Gastroesophageal sphincter (tissue), 4 donors: ENCODE data around the gene PPP6R3. TPM values are rescaled to one million over a fixed set of nuclear protein-coding genes. Genes with fewer than 3 reads are reported as not detected.

ENCODE experiments used
- ATAC-seq: fragments of 150-250 bp; one replicate; pipeline ENCODE4 v1.9.1; 2016; ENCODE audit warnings: mild to moderate bottlenecking, moderate library complexity
- H3K27ac ChIP-seq, 4 donors: fragments of 200-600 bp; sonication (generic) in 3 of 4; 1 replicate in 3 of 4; 2 replicates in 1 of 4; pipeline ENCODE4 v1.5.1; 2016 to 2019
- H3K27me3 ChIP-seq: fragments of 200-600 bp; sonication (generic); one replicate; pipeline ENCODE4 v1.5.1; 2019
- H3K36me3 ChIP-seq, 2 donors: fragments of 200-600 bp; sonication (generic); one replicate each; pipeline ENCODE4 v1.5.1; 2019; ENCODE audit warnings: control low read depth in 1 of 2
- H3K4me1 ChIP-seq, 3 donors: fragments of 200-600 bp; sonication (generic); 1 replicate in 2 of 3; 2 replicates in 1 of 3; pipeline ENCODE4 v1.5.1; 2016 to 2019; ENCODE audit warnings: control low read depth in 2 of 3
- H3K4me3 ChIP-seq, 2 donors: fragments of 200-600 bp; sonication (generic); one replicate each; pipeline ENCODE4 v1.5.1; 2019; ENCODE audit warnings: mild to moderate bottlenecking in 1 of 2, moderate library complexity in 1 of 2
- H3K9me3 ChIP-seq, 3 donors: fragments of 200-600 bp; sonication (generic); one replicate each; pipeline ENCODE4 v1.5.1; 2017 to 2019; ENCODE audit warnings: control low read depth in 2 of 3
- CTCF ChIP-seq, 4 experiments: fragments of 200-600 bp in 2 of 4; fragments of 450-650 bp in 2 of 4; sonication (generic) in 1 of 4; IDR thresholded peaks; one replicate each; pipeline ENCODE4 v1.5.1; 2017 to 2019; ENCODE audit warnings: antibody characterized with exemption in 4 of 4, mild to moderate bottlenecking in 2 of 4, moderate library complexity in 2 of 4
- EP300 ChIP-seq: sonication (generic); formaldehyde crosslinking; IDR thresholded peaks from one replicate; pipeline ENCODE4 v1.6.1; 2017; ENCODE audit warnings: antibody characterized with exemption, mild to moderate bottlenecking
- POLR2A ChIP-seq, 2 donors: fragments of 450-650 bp; IDR thresholded peaks; one replicate each; pipeline ENCODE4 v1.6.1; 2017; ENCODE audit warnings: antibody characterized with exemption in 2 of 2, mild to moderate bottlenecking in 2 of 2, moderate library complexity in 1 of 2
- POLR2AphosphoS5 ChIP-seq: sonication (generic); formaldehyde crosslinking; IDR thresholded peaks from one replicate; pipeline ENCODE4 v1.6.1; 2017; ENCODE audit warnings: antibody characterized with exemption
- WGBS, 2 donors: methylation state at CpG; one replicate each; pipeline ENCODE4 v1.1.5; 2018; ENCODE audit warnings: low coverage in 1 of 2; 5-methylcytosine and 5-hydroxymethylcytosine counted together
- total RNA-seq, 4 donors: library from RNA; depleted of rRNA; stranded (reverse); fragments of >200 nt; gene quantifications; one replicate each; pipeline ENCODE4 v1.1.0, GENCODE V29; 2016

The PPP6R3 gene
- total RNA-seq, 4 donors from 2014 or later, result 128 to 164 (median 144) TPM

GRCh38 chr11:68424101-68424632 is 36.4 kb upstream of the PPP6R3 start:
- Histone ChIP-seq H3K4me3 (no peak overlapping the region), H3K27ac (no peak overlapping the region), H3K27me3 (no peaks in the 10 kb centered on the region), H3K4me1 (no peaks in the 10 kb centered on the region), H3K9me3 (peaks cover 0 to 4% (median 0%) of the 10 kb centered on the region in 3 donors), H3K36me3 (peaks cover 0 to 90% of the 10 kb centered on the region in 2 donors)
- no CpG with 5 or more reads among the region's 19 CpGs for WGBS, 2 donors
- ATAC-seq, result no peak
- TF ChIP-seq EP300 (no peak), POLR2A (IDR thresholded peaks at IDR 0.05) (no peak), POLR2AphosphoS5 (no peak), CTCF (IDR thresholded peaks at IDR 0.05) (no peak)

- ATAC-seq, result no peak
- TF ChIP-seq EP300, result no peak
- H3K27ac ChIP-seq, result no peak overlapping the region
- H3K4me3 ChIP-seq, result no peak overlapping the region
- H3K27me3 ChIP-seq, result no peaks in the 10 kb centered on the region
- peaks cover 0 to 15% (median 0%) of the 10 kb centered on the region in 3 donors for H3K9me3 ChIP-seq
- WGBS, 2 donors, result no CpG with 5 or more reads among the region's 40 CpGs
- no peaks in the 10 kb centered on the region for H3K4me1 ChIP-seq
- peaks cover 0 to 90% of the 10 kb centered on the region in 2 donors for H3K36me3 ChIP-seq
These were observed 35.3 kb upstream of the PPP6R3 start for GRCh38 chr11:68424981-68425865.

GRCh38 chr11:68425866-68426380 is 34.6 kb upstream of the PPP6R3 start:
- no peak for ATAC-seq
- Histone ChIP-seq H3K27ac (no peak overlapping the region), H3K9me3 (peaks cover 0 to 18% (median 0%) of the 10 kb centered on the region in 3 donors), H3K36me3 (peaks cover 0 to 91% of the 10 kb centered on the region in 2 donors), H3K4me1 (no peaks in the 10 kb centered on the region), H3K4me3 (no peak overlapping the region), H3K27me3 (no peaks in the 10 kb centered on the region)
- TF ChIP-seq EP300, result no peak
- no peak for TF ChIP-seq POLR2A (IDR thresholded peaks at IDR 0.05)
- no peak for TF ChIP-seq CTCF (IDR thresholded peaks at IDR 0.05)
- no peak for TF ChIP-seq POLR2AphosphoS5
- 100% methylated on average over 6 of the region's 21 CpGs; no CpG with 5 or more reads in 1 of the 2 donors for WGBS, 2 donors

GRCh38 chr11:68429661-68430060 is 30.9 kb upstream of the PPP6R3 start:
- Histone ChIP-seq H3K9me3 (peaks cover 0 to 18% (median 0%) of the 10 kb centered on the region in 3 donors), H3K4me3 (no peak overlapping the region), H3K27ac (no peak overlapping the region), H3K4me1 (no peaks in the 10 kb centered on the region), H3K36me3 (peaks cover 0 to 99% of the 10 kb centered on the region in 2 donors), H3K27me3 (no peaks in the 10 kb centered on the region)
- WGBS, 2 donors, result 89 to 100% methylated on average over 2 to 3 of the region's 3 CpGs
- no peak for ATAC-seq
- TF ChIP-seq POLR2A (IDR thresholded peaks at IDR 0.05), result no peak
- TF ChIP-seq CTCF (IDR thresholded peaks at IDR 0.05), result no peak
- TF ChIP-seq EP300, result no peak
- no peak for TF ChIP-seq POLR2AphosphoS5

GRCh38 chr11:68430384-68430783 is 30.2 kb upstream of the PPP6R3 start:
- peaks cover 0 to 99% of the 10 kb centered on the region in 2 donors for H3K36me3 ChIP-seq
- TF ChIP-seq CTCF (IDR thresholded peaks at IDR 0.05), result no peak
- no peak for TF ChIP-seq POLR2A (IDR thresholded peaks at IDR 0.05)
- no peak for TF ChIP-seq POLR2AphosphoS5
- no peak for TF ChIP-seq EP300
- no peak for ATAC-seq

More at GRCh38 chr11:68430384-68430783, 30.2 kb upstream of the PPP6R3 start:
- no peaks in the 10 kb centered on the region for H3K4me1 ChIP-seq
- H3K9me3 ChIP-seq, result peaks cover 0 to 18% (median 0%) of the 10 kb centered on the region in 3 donors
- no peak overlapping the region for H3K4me3 ChIP-seq
- 93 to 97% methylated on average over 3 to 5 of the region's 5 CpGs for WGBS, 2 donors
- H3K27ac ChIP-seq, result no peak overlapping the region
- no peaks in the 10 kb centered on the region for H3K27me3 ChIP-seq
